ENCODE data around the gene NSA2.

NSA2 gene

GRCh38 chr5:74822288-74822687, 55.2 kb downstream of the NSA2 start:
- DNase-seq, result no peak

- no peak for DNase-seq
Measured at GRCh38 chr5:74829413-74829812, 62.4 kb downstream of the NSA2 start.
